SU-DHL-6 (cell line): Measurements from ENCODE around the gene FAM131B.
A peak's percentile ranks its signal among the peaks of the same experiment; 100 is the strongest.

ENCODE experiments used
- H2AFZ ChIP-seq: fragments of 200-600 bp; sonication (generic); 2 replicates; pipeline ENCODE4 v1.6.1; 2014; ENCODE audit warnings: low read depth, mild to moderate bottlenecking, moderate library complexity, mixed read lengths, antibody characterized with exemption, low read length; ENCODE audit not compliant: severe bottlenecking
- H3F3A ChIP-seq: fragments of 200-600 bp; shearing (Covaris generic); 2 replicates; pipeline ENCODE4 v1.6.0; 2016; ENCODE audit warnings: antibody characterized with exemption, mild to moderate bottlenecking; ENCODE audit not compliant: insufficient read depth
- H3K27ac ChIP-seq: fragments of 200-600 bp; sonication (generic); 2 replicates; pipeline ENCODE4 v1.5.1; 2016; ENCODE audit warnings: low read depth, mild to moderate bottlenecking, low read length, moderate library complexity, mixed read lengths
- H3K27me3 ChIP-seq: fragments of 200-600 bp; sonication (generic), shearing (Covaris generic); 2 replicates; pipeline ENCODE4 v1.6.0; 2014; ENCODE audit warnings: mild to moderate bottlenecking, low read length
- H3K36me3 ChIP-seq: fragments of 200-600 bp; sonication (generic); 2 replicates; pipeline ENCODE4 v1.6.1; 2014; ENCODE audit warnings: mild to moderate bottlenecking, low read length, mixed read lengths
- H3K4me2 ChIP-seq: fragments of 300-600, 200-600 bp; shearing (Covaris generic), sonication (generic); 2 replicates; pipeline ENCODE4 v1.6.0; 2014; ENCODE audit warnings: low read length, low read depth, mild to moderate bottlenecking; ENCODE audit not compliant: poor library complexity, severe bottlenecking
- H3K4me3 ChIP-seq: fragments of 200-600 bp; sonication (generic); 2 replicates; pipeline ENCODE4 v1.5.1; 2014; ENCODE audit warnings: antibody characterized with exemption, low read length, mild to moderate bottlenecking, mixed read lengths; ENCODE audit not compliant: insufficient read depth, poor library complexity, severe bottlenecking
- H3K79me2 ChIP-seq: fragments of 200-600 bp; sonication (generic); 2 replicates; pipeline ENCODE4 v1.6.1; 2014; ENCODE audit warnings: mild to moderate bottlenecking, low read length, moderate library complexity; ENCODE audit not compliant: insufficient read depth
- H3K9ac ChIP-seq: fragments of 200-600 bp; sonication (generic); 2 replicates; pipeline ENCODE4 v1.7.0; 2014; ENCODE audit warnings: mild to moderate bottlenecking, low read length
- H3K9me2 ChIP-seq: fragments of 200-600 bp; sonication (generic); replicated peaks from 2 replicates; pipeline ENCODE4 v1.6.1; 2014; ENCODE audit warnings: low read length; ENCODE audit not compliant: insufficient read depth
- H3K9me3 ChIP-seq: fragments of 200-600 bp; sonication (generic); 2 replicates; pipeline ENCODE4 v1.6.1; 2014; ENCODE audit warnings: low read length, mixed read lengths; ENCODE audit not compliant: insufficient read depth
- H4K20me1 ChIP-seq: fragments of 200-600 bp; sonication (generic); 2 replicates; pipeline ENCODE4 v1.6.1; 2014; ENCODE audit warnings: low read depth, mild to moderate bottlenecking, antibody characterized with exemption, low read length, moderate library complexity, mixed read lengths
- EZH2phosphoT487 ChIP-seq: fragments of 200-600 bp; sonication (generic), shearing (Covaris generic); conservative IDR thresholded peaks from 2 replicates; pipeline ENCODE4 v1.6.1; 2018; ENCODE audit warnings: mild to moderate bottlenecking, antibody characterized with exemption, low read length, moderate library complexity, mixed read lengths
- TF ChIP-seq, protein P1 (sequence below): fragments of 200-600 bp; sonication (generic); IDR thresholded peaks from one replicate; pipeline ENCODE4 v1.5.1; 2017; ENCODE audit warnings: antibody characterized with exemption, mild to moderate bottlenecking, low read length, moderate library complexity; ENCODE audit not compliant: insufficient read depth, poor library complexity, severe bottlenecking

FAM131B gene

DNA sequence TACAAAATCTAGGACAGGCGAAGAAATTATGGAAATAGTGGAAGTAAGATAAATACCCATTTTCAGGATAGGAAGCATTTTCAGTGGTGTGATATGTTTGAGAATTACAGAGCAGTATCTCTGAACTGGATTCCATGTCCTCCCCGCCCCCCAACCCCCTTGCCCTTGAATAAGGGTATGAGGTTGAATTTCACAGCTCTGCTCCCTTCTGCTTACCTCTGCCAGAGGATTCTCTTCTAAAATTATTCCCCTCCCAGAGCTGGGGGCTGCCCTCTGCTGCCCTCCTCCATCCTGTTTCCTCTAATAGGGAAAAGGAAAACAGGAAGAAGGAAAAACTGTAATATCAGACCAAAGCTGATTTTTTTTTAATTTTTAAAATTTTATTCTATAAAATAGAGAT is 53.9 kb downstream of the FAM131B start:
- Histone ChIP-seq H3K79me2 (no peaks in the 10 kb centered on the region), H3K36me3 (peaks cover 11% of the 10 kb centered on the region; the same call in 1 of the 2 replicates), H3K27me3 (no peaks in the 10 kb centered on the region), H3K9me3 (no peaks in the 10 kb centered on the region), H3K4me3 (no peak overlapping the region), H3K9ac (no peak overlapping the region), H4K20me1 (no peaks in the 10 kb centered on the region), H3K9me2 (no peaks in the 10 kb centered on the region), H3K27ac (no peak overlapping the region), H3F3A (0 out of 2 replicates have a peak, but pooled peaks cover 3% of the 10 kb centered on the region), H3K4me2 (no peak overlapping the region), H2AFZ (no peak overlapping the region)
- TF ChIP-seq, protein P1, sequence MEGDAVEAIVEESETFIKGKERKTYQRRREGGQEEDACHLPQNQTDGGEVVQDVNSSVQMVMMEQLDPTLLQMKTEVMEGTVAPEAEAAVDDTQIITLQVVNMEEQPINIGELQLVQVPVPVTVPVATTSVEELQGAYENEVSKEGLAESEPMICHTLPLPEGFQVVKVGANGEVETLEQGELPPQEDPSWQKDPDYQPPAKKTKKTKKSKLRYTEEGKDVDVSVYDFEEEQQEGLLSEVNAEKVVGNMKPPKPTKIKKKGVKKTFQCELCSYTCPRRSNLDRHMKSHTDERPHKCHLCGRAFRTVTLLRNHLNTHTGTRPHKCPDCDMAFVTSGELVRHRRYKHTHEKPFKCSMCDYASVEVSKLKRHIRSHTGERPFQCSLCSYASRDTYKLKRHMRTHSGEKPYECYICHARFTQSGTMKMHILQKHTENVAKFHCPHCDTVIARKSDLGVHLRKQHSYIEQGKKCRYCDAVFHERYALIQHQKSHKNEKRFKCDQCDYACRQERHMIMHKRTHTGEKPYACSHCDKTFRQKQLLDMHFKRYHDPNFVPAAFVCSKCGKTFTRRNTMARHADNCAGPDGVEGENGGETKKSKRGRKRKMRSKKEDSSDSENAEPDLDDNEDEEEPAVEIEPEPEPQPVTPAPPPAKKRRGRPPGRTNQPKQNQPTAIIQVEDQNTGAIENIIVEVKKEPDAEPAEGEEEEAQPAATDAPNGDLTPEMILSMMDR, result no peak
- TF ChIP-seq EZH2phosphoT487, result no peak

DNA sequence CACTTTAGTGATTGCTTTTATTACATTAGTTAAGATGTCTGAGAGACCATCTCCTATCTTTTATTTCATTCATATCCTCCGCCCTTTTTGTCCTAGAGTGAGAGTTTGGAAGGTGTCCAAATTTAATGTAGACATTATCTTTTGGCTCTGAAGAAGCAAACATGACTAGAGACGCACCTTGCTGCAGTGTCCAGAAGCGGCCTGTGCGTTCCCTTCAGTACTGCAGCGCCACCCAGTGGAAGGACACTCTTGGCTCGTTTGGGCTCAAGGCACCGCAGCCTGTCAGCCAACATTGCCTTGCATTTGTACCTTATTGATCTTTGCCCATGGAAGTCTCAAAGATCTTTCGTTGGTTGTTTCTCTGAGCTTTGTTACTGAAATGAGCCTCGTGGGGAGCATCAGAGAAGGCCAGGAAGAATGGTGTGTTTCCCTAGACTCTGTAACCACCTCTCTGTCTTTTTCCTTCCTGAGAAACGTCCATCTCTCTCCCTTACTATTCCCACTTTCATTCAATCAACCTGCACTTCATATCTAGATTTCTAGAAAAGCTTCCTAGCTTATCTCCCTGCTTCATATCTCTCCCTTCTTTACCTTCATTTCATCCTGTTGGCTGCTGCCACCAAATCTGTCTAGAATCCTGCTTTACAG is 57.0 kb downstream of the FAM131B start:
- H3K27ac ChIP-seq, result no peak overlapping the region
- H2AFZ ChIP-seq, result no peak overlapping the region
- H3K27me3 ChIP-seq, result no peaks in the 10 kb centered on the region
- no peaks in the 10 kb centered on the region for H3F3A ChIP-seq
- no peaks in the 10 kb centered on the region for H3K9me2 ChIP-seq
- no peaks in the 10 kb centered on the region for H3K79me2 ChIP-seq
- no peaks in the 10 kb centered on the region for H4K20me1 ChIP-seq
- H3K36me3 ChIP-seq, result peaks cover 22% of the 10 kb centered on the region
- H3K9me3 ChIP-seq, result no peaks in the 10 kb centered on the region
- H3K4me2 ChIP-seq, result no peak overlapping the region
- no peak overlapping the region for H3K9ac ChIP-seq
- no peak overlapping the region for H3K4me3 ChIP-seq
- no peak for TF ChIP-seq EZH2phosphoT487
- TF ChIP-seq, protein P1, result peak; percentile 48

DNA sequence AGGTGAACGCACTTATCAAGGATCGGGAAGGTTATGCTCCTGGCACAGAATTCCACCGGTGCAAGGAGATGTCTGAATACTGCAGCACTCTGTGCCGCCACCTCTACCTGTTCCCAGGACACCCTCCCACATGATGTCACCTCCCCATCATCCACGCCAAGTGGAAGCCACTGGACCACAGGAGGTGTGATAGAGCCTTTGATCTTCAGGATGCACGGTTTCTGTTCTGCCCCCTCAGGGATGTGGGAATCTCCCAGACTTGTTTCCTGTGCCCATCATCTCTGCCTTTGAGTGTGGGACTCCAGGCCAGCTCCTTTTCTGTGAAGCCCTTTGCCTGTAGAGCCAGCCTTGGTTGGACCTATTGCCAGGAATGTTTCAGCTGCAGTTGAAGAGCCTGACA is 57.6 kb downstream of the FAM131B start:
- Histone ChIP-seq H3K9ac (no peak overlapping the region), H3F3A (no peaks in the 10 kb centered on the region), H3K4me2 (no peak overlapping the region), H4K20me1 (no peaks in the 10 kb centered on the region), H3K27ac (no peak overlapping the region), H3K9me3 (no peaks in the 10 kb centered on the region), H3K9me2 (no peaks in the 10 kb centered on the region), H3K36me3 (peaks cover 26% of the 10 kb centered on the region), H2AFZ (no peak overlapping the region), H3K27me3 (no peaks in the 10 kb centered on the region), H3K79me2 (no peaks in the 10 kb centered on the region), H3K4me3 (no peak overlapping the region)
- no peak for TF ChIP-seq EZH2phosphoT487
- TF ChIP-seq, protein P1, result no peak
